DMS114 treated with DMSO at 0.1 percent for 48 hours (cell line): ENCODE data around the gene NGEF.

Experiments used
- DNase-seq: peaks from one replicate; lab custom pipeline; 2025; ENCODE audit not compliant: unreplicated experiment; lab: John Stamatoyannopoulos, UW

Gene NGEF

DNA sequence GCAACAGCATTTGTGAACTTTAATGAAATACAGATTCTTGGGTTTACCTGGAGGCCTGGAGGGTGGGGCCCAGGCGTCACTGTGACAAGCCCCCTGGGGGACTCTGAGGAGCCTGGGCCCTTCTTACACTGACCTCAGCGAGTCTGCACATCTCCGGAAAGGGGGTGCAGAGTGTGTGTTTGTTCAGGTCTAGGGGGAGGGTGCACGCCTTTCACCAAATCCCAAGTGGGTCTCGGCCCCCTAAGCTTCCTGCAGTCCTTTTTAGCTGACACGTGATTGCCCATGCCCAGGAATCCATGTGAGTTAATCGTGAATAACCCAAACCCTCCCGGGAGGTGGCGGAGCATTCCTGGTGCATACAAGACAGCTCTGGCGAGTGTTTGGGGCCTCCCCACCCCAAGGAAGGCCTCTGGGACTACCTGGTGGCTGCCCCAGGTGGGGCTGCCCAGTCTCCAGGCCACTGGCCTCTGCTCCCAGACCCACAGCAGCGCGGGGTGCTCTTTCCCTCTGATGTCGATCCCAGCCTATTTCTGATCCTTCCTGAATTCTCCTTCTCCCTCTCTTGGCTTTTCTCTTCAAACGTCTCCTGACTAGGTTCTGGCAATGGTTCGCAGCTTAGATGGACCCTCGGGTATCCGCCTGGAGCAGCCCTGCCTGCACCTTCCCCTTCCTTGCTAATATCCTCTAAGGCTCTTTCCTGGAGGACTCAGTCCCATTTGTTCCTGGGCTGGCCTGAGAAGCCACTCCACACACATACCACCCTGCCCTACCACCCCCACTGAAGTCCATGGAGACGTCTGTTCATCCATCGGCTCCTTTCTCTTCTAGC is 10.0 kb downstream of the NGEF start:
- DNase-seq: no peak

DNA sequence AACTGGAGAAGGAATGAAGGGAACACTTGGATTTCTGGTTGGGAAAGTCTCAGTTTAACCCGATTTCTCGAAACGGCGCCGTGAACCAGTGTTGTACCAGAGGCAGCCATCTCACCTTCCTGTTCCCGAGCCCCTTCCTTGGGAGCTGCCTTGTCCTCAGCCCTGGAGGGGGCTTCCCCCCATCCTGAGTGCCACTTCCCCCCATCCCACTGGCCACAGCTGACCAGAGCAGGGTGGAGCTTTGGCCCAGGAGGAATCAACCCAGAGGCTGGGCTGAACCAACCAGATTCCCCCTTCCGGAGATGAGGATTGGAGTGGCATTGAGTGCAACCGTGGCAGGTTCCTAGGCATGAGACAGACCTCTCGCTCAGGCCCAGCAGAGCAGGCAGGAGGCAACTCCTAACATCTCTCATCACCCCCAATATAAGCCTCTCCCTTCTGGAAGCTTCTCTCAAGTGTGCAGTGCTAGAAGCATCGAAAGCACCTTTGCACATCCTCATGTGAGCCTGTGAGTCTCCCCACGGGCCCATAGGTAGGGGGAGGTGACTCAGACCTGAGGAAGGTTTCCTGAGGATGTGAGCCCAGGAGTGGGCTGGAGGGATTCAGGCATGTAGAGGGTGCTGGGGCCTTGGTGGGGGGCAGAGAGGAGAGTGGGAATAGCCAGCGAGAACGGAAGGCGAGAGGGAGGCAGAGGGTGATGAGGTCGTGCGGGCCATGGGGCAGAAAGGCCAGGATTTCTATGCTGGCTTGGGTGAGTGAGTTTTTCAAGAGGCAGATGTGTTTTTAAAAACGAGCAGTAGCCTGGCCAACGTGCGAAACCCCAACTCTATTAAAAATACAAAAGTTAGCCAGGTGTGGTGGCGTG is 11.9 kb downstream of the NGEF start:
- DNase-seq: no peak

DNA sequence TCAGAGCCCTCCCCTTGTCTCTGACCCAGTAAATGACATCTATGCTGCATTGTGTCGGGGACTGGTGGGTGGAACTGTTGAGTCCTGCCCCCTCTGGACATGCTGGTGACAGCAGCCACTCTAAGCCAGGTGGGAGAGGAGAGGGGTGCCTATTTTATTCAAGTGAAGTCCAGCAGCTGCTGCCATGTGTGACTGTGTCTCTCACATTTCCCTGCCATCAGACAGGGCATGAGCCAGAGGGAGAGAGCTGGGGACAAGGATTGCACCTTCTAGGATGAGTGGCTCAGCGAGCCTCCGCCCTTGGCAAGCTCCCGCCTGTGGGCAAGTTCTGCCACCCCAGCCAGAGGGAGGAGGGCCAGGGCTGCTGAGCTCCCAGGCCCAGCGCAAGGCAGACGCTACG is 13.7 kb downstream of the NGEF start:
- DNase-seq: no peak

DNA sequence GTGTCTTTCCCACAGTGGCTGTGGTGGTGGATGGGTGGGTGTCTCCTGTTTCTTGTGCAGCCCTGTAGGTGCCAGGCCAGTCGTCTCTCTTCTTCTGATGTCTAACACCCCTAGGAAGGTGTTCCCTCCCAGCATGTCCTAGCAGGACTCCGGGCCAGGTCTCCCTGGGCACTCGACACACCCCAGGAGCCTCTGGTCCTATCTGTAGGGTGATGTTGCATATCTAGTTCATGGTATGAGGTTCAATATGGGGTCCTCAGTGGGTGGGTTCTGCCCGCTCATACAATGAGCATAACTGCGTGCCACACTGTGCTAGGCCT is 14.4 kb downstream of the NGEF start:
- DNase-seq: no peak

DNA sequence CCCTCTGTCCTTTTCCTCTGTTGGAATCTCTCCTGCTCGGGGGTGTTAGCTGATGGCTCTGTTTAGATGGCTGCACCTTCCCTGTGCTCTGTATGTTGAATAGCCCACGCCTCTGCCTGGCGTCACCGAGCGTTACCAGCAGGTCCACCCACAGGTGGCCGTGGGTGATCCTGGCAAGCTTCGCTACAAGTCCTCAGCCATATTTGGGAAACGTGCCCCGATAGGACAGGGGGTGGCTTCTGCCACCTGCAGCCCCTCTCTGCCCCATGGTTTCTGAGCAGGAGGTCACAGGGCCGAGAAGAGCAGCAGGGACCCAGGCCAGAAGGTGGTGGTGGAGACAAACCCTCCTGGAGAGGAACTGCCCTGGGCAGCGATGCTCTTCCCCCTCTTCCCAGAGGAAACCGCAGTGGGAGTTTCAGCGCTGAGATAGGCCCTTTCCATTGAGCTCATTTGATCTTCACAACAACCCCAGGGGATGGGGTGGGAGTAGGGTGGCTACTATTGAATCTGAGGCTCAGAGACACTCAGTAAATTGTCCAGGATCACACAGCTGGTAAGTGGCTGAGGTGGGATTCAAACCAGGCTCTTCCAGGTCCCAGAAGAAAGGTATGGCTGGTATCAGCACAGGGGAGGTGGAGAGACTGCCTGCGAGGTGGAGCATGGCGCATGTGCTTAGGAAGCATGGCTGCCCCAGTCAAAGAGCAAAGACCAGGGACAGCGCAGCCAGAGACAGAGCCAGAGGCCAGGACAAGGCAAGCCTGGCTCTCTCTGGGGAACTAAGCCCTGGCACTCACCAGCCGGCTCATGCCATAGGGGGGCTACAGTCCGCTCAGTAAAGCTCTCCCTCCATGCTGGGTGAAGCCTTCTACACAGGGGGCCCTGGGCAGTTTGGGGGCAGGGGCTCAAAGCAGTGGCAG is 15.0 kb downstream of the NGEF start:
- no peak for DNase-seq

GRCh38 chr2:232994446-232994845 is 18.6 kb downstream of the NGEF start:
- DNase-seq: no peak

DNA sequence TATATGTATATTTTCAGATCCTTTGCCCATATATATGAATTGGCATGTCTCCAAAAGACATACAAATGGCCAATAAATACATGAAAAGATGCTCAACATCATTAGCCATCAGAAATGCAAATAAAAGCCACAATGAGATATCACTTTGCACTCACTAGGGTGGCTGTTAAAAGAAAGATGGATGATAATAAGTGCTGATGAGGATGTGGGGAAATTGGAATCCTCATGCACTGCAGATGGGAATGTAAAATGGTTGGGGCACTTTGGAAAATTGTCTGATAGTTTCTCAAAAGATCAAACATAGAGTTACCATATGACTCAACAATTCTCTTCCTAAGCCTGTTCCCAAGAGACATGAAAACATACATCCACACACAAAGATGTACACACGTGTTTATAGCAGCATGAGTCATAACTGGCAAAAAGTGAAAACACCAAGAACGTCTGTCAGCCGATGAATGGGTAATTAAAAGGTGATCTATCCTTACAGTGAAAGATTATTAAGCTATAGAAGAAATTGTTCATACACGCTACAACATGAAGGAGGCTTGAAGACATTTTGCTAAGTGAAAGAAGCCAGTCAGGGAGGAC is 19.7 kb downstream of the NGEF start:
- no peak for DNase-seq

DNA sequence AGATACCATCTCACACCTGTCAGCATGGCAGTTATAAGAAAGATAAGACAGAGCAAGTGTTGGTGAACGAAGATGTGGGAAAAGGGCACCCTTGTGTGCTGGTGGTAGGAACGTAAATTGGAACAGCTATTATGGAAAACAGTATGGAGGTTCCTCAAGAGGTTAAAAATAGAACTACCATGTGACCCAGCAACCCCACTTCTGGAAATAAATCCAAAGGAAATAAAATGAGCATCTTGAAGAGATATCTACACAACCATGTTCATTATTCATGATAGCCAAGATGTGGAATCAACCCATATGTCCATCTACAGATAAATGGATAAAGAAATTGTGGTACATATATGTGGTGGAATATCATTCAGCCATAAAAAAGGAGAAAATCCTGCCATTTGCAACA is 26.9 kb downstream of the NGEF start:
- no peak for DNase-seq

- no peak for DNase-seq
Measured at GRCh38 chr2:232984451-232985207, 28.4 kb downstream of the NGEF start.

DNA sequence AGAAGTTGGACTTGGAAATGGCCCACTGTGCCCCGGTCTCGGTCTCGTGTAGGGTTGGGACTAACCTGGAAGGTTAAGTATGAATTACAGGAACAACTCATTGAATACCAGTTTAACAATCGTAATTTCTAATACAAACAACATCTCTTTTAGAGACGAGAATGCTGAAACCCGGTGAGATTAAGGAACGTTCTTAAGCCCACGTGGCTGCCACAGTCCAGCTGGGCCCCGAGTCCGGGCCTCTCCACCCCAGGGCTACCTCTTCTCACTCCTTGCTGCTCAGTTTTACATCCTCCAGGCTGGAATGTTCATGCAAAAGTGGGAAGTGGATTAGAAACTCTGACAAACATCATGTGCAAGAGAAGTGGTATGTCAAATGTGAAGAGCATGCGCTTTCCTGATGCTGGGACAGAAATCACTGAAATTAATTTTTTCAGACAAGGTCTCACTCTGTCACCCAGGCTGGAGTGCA is 29.4 kb downstream of the NGEF start:
- DNase-seq: no peak

DNA sequence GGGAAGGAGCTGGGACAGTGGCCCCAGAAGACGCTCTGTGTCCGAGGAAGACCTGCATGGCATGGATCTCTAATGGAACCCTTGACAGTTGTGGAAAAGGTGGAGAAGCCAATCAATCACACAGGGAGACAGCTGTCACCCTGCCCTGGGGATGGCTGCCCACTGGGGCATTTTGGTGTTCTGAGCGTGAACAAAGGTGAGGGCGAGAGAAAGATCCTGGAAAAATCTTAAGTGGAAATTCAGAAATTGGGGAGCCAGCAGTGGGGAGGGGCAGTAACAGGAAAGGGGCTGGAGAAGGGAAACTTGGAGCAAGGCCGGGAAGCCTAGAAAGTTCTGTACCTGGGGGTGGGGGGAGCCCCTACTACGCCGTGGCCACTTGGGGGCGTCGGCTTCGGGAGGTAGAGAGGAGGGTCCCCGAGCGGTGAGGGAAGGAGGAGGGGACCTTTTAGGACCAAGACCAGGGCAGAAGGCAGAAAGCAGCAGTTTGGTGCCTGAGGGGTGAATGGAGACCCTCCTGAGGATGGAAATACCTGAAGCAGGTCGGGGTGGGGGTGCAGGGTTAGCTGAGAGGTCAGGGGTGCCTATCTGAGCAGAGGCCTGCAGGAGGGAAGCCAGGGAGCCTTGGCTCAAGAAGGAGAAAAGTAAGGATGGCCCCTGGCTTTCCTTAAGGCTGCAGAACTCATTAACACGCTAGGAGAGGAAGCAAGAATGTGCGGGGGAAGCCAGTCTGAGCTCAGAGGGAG is 30.0 kb downstream of the NGEF start:
- DNase-seq: no peak

DNA sequence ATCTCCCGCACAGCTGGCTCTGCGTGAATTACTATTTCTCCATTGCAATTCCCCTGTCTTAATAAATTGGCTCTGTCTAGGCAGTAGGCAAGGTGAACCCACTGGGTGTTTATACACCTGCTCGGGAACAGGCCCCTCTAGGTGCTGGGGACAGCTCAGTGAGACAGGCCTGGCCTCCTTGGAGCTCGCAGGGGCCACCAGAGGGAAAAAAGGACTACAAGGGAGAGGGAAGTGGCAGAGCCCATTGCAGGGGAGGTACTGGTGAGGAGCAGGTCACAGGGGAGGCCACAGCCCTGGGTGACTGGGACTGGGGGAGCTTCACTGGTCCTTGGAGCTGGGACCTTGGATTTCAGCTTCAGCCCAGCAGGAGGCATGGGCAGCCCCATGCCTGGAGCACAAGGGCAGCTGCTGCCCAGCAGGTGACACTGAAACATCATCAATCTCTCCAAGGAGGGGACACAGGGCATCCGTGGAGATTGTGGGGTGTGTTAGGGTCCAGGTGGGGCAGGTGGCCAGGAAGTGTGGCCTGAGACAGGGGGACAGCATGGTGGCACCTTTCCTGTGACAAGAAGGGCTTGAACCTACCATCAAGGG is 31.2 kb downstream of the NGEF start:
- no peak for DNase-seq

DNA sequence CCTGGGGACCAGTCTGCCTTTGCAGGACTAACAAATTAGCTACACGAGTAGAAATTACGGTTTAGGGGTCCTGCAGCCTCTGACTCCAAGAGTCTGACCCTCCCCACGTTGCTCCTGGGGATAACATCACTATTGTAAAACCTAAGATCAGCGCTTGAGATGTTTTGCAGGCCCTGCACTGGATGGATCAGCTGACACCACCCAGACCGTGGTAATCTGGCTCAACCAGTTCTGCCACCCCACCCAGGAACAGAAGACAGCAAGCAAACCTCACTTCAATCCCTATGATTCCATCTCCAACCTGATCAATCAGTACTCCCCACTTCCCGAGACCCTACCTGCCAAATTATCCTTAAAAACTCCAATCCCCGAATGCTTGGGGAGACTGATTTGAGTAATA is 31.7 kb downstream of the NGEF start:
- no peak for DNase-seq

DNA sequence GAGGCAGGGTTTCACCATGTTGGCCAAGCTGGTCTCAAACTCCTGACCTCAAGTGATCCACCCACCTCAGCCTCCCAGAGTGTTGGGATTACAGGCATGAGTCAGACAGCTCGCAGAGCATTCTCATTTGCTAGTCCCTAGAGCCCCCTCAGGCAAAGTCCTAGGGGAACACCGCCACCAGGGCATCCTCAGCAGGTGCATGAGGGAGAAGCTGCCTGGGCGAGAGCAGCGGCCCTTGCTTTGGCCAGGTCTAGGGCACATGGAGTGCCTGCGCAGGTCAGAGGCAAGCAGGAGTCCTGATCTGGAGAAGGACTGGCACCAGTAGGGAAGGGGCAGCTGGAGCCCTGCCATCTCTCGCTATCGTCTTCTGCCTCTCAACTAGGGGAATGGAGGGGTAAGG is 32.4 kb downstream of the NGEF start:
- DNase-seq: no peak

- no peak for DNase-seq
Measured at GRCh38 chr2:232979871-232980461, 33.1 kb downstream of the NGEF start.

- no peak for DNase-seq
Measured at GRCh38 chr2:232977438-232977971, 35.6 kb downstream of the NGEF start.

GRCh38 chr2:232976666-232977437 is 36.2 kb downstream of the NGEF start:
- no peak for DNase-seq

GRCh38 chr2:232976176-232976575 is 36.9 kb downstream of the NGEF start:
- no peak for DNase-seq
